DOHH2 (cell line): ENCODE measurements around the gene PRKN.

Source experiments
- H3F3A ChIP-seq: fragments of 200-600 bp; sonication (generic), shearing (Covaris generic); 2 replicates; pipeline ENCODE4 v1.6.0; 2016; ENCODE audit warnings: antibody characterized with exemption, mild to moderate bottlenecking; ENCODE audit not compliant: control insufficient read depth, insufficient read depth
- H3K27ac ChIP-seq: fragments of 200-600 bp; sonication (generic); 2 replicates; pipeline ENCODE4 v1.5.1; 2014; ENCODE audit warnings: low read depth, mild to moderate bottlenecking, low read length, moderate library complexity
- H3K27me3 ChIP-seq: fragments of 200-600 bp; sonication (generic); 2 replicates; pipeline ENCODE4 v1.6.1; 2014; ENCODE audit warnings: mild to moderate bottlenecking, low read length, mixed read lengths; ENCODE audit not compliant: control insufficient read depth
- H3K36me3 ChIP-seq: fragments of 200-600 bp; sonication (generic); 2 replicates; pipeline ENCODE4 v1.6.1; 2014; ENCODE audit warnings: mild to moderate bottlenecking, low read length, moderate library complexity, mixed read lengths; ENCODE audit not compliant: control insufficient read depth
- H3K4me1 ChIP-seq: fragments of 200-600 bp; sonication (generic); 2 replicates; pipeline ENCODE4 v1.6.1; 2014; ENCODE audit warnings: mild to moderate bottlenecking, low read length, mixed read lengths; ENCODE audit not compliant: control insufficient read depth
- H3K4me2 ChIP-seq: fragments of 200-600 bp; sonication (generic); 2 replicates; pipeline ENCODE4 v1.6.0; 2014; ENCODE audit warnings: mild to moderate bottlenecking, low read length, moderate library complexity
- H3K4me3 ChIP-seq: fragments of 200-600 bp; sonication (generic); 2 replicates; pipeline ENCODE4 v1.5.1; 2014; ENCODE audit warnings: mild to moderate bottlenecking, low read length, mixed read lengths
- H3K79me2 ChIP-seq: fragments of 200-600 bp; sonication (generic); 2 replicates; pipeline ENCODE4 v1.6.1; 2014; ENCODE audit warnings: mild to moderate bottlenecking, low read length, mixed read lengths; ENCODE audit not compliant: control insufficient read depth
- H3K9me2 ChIP-seq: fragments of 200-600 bp; sonication (generic); replicated peaks from 2 replicates; pipeline ENCODE4 v1.6.1; 2014; ENCODE audit warnings: mild to moderate bottlenecking, low read length, mixed read lengths; ENCODE audit not compliant: control insufficient read depth
- H3K9me3 ChIP-seq: fragments of 200-600 bp; sonication (generic); 2 replicates; pipeline ENCODE4 v1.6.1; 2014; ENCODE audit warnings: antibody characterized with exemption, low read length, mixed read lengths; ENCODE audit not compliant: control insufficient read depth, insufficient read depth
- H4K20me1 ChIP-seq: fragments of 200-600 bp; sonication (generic); 2 replicates; pipeline ENCODE4 v1.6.0; 2014; ENCODE audit warnings: low read depth, mild to moderate bottlenecking, antibody characterized with exemption, low read length, moderate library complexity; ENCODE audit not compliant: control insufficient read depth, insufficient read depth
- CTCF ChIP-seq: fragments of 200-600 bp; sonication (generic); IDR thresholded peaks from one replicate; pipeline ENCODE4 v1.5.1; 2014; ENCODE audit warnings: antibody characterized with exemption, mild to moderate bottlenecking, low read depth, low read length; ENCODE audit not compliant: poor library complexity, severe bottlenecking
- EZH2phosphoT487 ChIP-seq: fragments of 200-600 bp; sonication (generic); IDR thresholded peaks from 2 replicates; pipeline ENCODE4 v1.6.1; 2017; ENCODE audit warnings: borderline replicate concordance, mild to moderate bottlenecking, antibody characterized with exemption, low read length, moderate library complexity, mixed read lengths

The PRKN gene

GRCh38 chr6:162026843-162027242 is 700.7 kb downstream of the PRKN start:
- Histone ChIP-seq H3K4me1 (no peaks in the 10 kb centered on the region), H3K9me2 (no peaks in the 10 kb centered on the region), H3K4me2 (no peak overlapping the region), H3K36me3 (no peaks in the 10 kb centered on the region), H3K27ac (no peak overlapping the region), H4K20me1 (no peaks in the 10 kb centered on the region), H3K9me3 (no peaks in the 10 kb centered on the region), H3K4me3 (no peak overlapping the region), H3F3A (no peaks in the 10 kb centered on the region), H3K27me3 (no peaks in the 10 kb centered on the region), H3K79me2 (no peaks in the 10 kb centered on the region)
- TF ChIP-seq CTCF (no peak), EZH2phosphoT487 (no peak)

GRCh38 chr6:162026031-162026430 is 701.5 kb downstream of the PRKN start:
- TF ChIP-seq EZH2phosphoT487: no peak
- TF ChIP-seq CTCF: no peak
- no peaks in the 10 kb centered on the region for H3K4me1 ChIP-seq
- H4K20me1 ChIP-seq: no peaks in the 10 kb centered on the region
- H3K9me2 ChIP-seq: no peaks in the 10 kb centered on the region
- no peaks in the 10 kb centered on the region for H3K36me3 ChIP-seq
- H3K9me3 ChIP-seq: no peaks in the 10 kb centered on the region
- H3K27me3 ChIP-seq: no peaks in the 10 kb centered on the region
- no peaks in the 10 kb centered on the region for H3K79me2 ChIP-seq
- H3K4me3 ChIP-seq: no peak overlapping the region
- H3K27ac ChIP-seq: no peak overlapping the region
- no peak overlapping the region for H3K4me2 ChIP-seq
- no peaks in the 10 kb centered on the region for H3F3A ChIP-seq

GRCh38 chr6:162019349-162019748 is 708.2 kb downstream of the PRKN start:
- no peaks in the 10 kb centered on the region for H4K20me1 ChIP-seq
- no peaks in the 10 kb centered on the region for H3K79me2 ChIP-seq
- no peaks in the 10 kb centered on the region for H3K9me2 ChIP-seq
- no peak overlapping the region for H3K4me2 ChIP-seq
- no peaks in the 10 kb centered on the region for H3K4me1 ChIP-seq
- no peaks in the 10 kb centered on the region for H3F3A ChIP-seq
- TF ChIP-seq CTCF: no peak
- TF ChIP-seq EZH2phosphoT487: no peak
- no peak overlapping the region for H3K27ac ChIP-seq
- H3K36me3 ChIP-seq: no peaks in the 10 kb centered on the region
- H3K27me3 ChIP-seq: no peaks in the 10 kb centered on the region
- H3K4me3 ChIP-seq: no peak overlapping the region
- no peaks in the 10 kb centered on the region; the same call in 1 of the 2 replicates for H3K9me3 ChIP-seq

GRCh38 chr6:162017536-162017935 is 710.0 kb downstream of the PRKN start:
- no peak for TF ChIP-seq EZH2phosphoT487
- TF ChIP-seq CTCF: no peak
- H3K27ac ChIP-seq: no peak overlapping the region
- no peaks in the 10 kb centered on the region for H3F3A ChIP-seq
- H4K20me1 ChIP-seq: no peaks in the 10 kb centered on the region
- H3K4me2 ChIP-seq: no peak overlapping the region
- H3K27me3 ChIP-seq: no peaks in the 10 kb centered on the region
- no peaks in the 10 kb centered on the region for H3K4me1 ChIP-seq
- H3K9me2 ChIP-seq: no peaks in the 10 kb centered on the region
- no peaks in the 10 kb centered on the region for H3K36me3 ChIP-seq
- no peaks in the 10 kb centered on the region; the same call in 1 of the 2 replicates for H3K9me3 ChIP-seq
- H3K4me3 ChIP-seq: no peak overlapping the region
- no peaks in the 10 kb centered on the region for H3K79me2 ChIP-seq
